Sigmoid colon (tissue), 4 donors: Measurements from ENCODE around the gene RAB27B.

Experiments
- EP300 ChIP-seq, 4 donors: sonication (generic); formaldehyde crosslinking; IDR thresholded peaks; one replicate each; pipeline ENCODE4 v1.6.1; 2017; ENCODE audit warnings: antibody characterized with exemption in 4 of 4
- TF ChIP-seq, protein P1 (sequence below), 4 experiments: fragments of 450-650 bp in 3 of 4; fragments of 200-600 bp in 1 of 4; IDR thresholded peaks; one replicate each; pipeline ENCODE4 v1.5.1; 2016 to 2019; ENCODE audit warnings: antibody characterized with exemption in 4 of 4, mild to moderate bottlenecking in 3 of 4, moderate library complexity in 2 of 4

- TF ChIP-seq, protein P1, sequence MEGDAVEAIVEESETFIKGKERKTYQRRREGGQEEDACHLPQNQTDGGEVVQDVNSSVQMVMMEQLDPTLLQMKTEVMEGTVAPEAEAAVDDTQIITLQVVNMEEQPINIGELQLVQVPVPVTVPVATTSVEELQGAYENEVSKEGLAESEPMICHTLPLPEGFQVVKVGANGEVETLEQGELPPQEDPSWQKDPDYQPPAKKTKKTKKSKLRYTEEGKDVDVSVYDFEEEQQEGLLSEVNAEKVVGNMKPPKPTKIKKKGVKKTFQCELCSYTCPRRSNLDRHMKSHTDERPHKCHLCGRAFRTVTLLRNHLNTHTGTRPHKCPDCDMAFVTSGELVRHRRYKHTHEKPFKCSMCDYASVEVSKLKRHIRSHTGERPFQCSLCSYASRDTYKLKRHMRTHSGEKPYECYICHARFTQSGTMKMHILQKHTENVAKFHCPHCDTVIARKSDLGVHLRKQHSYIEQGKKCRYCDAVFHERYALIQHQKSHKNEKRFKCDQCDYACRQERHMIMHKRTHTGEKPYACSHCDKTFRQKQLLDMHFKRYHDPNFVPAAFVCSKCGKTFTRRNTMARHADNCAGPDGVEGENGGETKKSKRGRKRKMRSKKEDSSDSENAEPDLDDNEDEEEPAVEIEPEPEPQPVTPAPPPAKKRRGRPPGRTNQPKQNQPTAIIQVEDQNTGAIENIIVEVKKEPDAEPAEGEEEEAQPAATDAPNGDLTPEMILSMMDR (IDR thresholded peaks at IDR 0.05), result no peak
- no peak for TF ChIP-seq EP300 (IDR thresholded peaks at IDR 0.05)
These were observed 31.6 kb downstream of the RAB27B start for GRCh38 chr18:54859667-54860421.
